Loucy (cell line): ENCODE measurements around the gene TMEM201.

Experiments
- H2AFZ ChIP-seq: fragments of 200-600 bp; sonication (generic); 2 replicates; pipeline ENCODE4 v1.6.0; 2016; ENCODE audit warnings: antibody characterized with exemption, mild to moderate bottlenecking, low read length, moderate library complexity
- H3F3A ChIP-seq: fragments of 200-600 bp; 2 replicates; pipeline ENCODE4 v1.6.0; 2016; ENCODE audit warnings: antibody characterized with exemption, low read depth, mild to moderate bottlenecking
- H3K27me3 ChIP-seq: fragments of 200-600 bp; sonication (generic); 2 replicates; pipeline ENCODE4 v1.6.1; 2014; ENCODE audit warnings: low read length, mild to moderate bottlenecking; ENCODE audit not compliant: insufficient read depth, poor library complexity, severe bottlenecking
- H3K36me3 ChIP-seq: fragments of 200-600 bp; sonication (generic); 2 replicates; pipeline ENCODE4 v1.6.1; 2016; ENCODE audit warnings: low read length; ENCODE audit not compliant: insufficient read depth
- H3K4me1 ChIP-seq: fragments of 200-600 bp; sonication (generic); 2 replicates; pipeline ENCODE4 v1.5.1; 2014; ENCODE audit warnings: low read length, mild to moderate bottlenecking; ENCODE audit not compliant: insufficient read depth, poor library complexity, severe bottlenecking
- H3K4me2 ChIP-seq: fragments of 200-600 bp; sonication (generic); 2 replicates; pipeline ENCODE4 v1.6.0; 2014; ENCODE audit warnings: antibody characterized with exemption, low read length, low read depth, mild to moderate bottlenecking; ENCODE audit not compliant: poor library complexity, severe bottlenecking
- H3K4me3 ChIP-seq: fragments of 200-600 bp; sonication (generic); 2 replicates; pipeline ENCODE4 v1.5.1; 2014; ENCODE audit warnings: low read length, mild to moderate bottlenecking, mixed read lengths; ENCODE audit not compliant: poor library complexity, severe bottlenecking
- H3K79me2 ChIP-seq: fragments of 200-600 bp; sonication (generic); 2 replicates; pipeline ENCODE4 v1.6.1; 2014; ENCODE audit warnings: low read length; ENCODE audit not compliant: insufficient read depth
- H3K9ac ChIP-seq: fragments of 200-600 bp; sonication (generic); 2 replicates; pipeline ENCODE4 v1.6.0; 2014; ENCODE audit warnings: mild to moderate bottlenecking, low read depth, low read length, moderate library complexity; ENCODE audit not compliant: poor library complexity, severe bottlenecking
- H3K9me2 ChIP-seq: fragments of 200-600 bp; sonication (generic); replicated peaks from 2 replicates; pipeline ENCODE4 v1.6.1; 2016; ENCODE audit warnings: low read depth, low read length, mixed read lengths
- H3K9me3 ChIP-seq: fragments of 200-600 bp; sonication (generic); 2 replicates; pipeline ENCODE4 v1.6.1; 2014; ENCODE audit warnings: mild to moderate bottlenecking, antibody characterized with exemption, low read length, low read depth; ENCODE audit not compliant: insufficient read depth
- H4K20me1 ChIP-seq: fragments of 200-600 bp; sonication (generic); 2 replicates; pipeline ENCODE4 v1.6.0; 2014; ENCODE audit warnings: antibody characterized with exemption, low read length, mild to moderate bottlenecking; ENCODE audit not compliant: insufficient read depth, poor library complexity, severe bottlenecking
- CTCF ChIP-seq: fragments of 200-600 bp; sonication (generic); conservative IDR thresholded peaks from 2 replicates; pipeline ENCODE4 v1.5.1; 2014; ENCODE audit warnings: mild to moderate bottlenecking, antibody characterized with exemption, low read length
- EZH2phosphoT487 ChIP-seq: fragments of 200-600 bp; IDR thresholded peaks from 2 replicates; pipeline ENCODE4 v1.6.1; 2018; ENCODE audit warnings: antibody characterized with exemption, mild to moderate bottlenecking, moderate library complexity, borderline replicate concordance

The TMEM201 gene

DNA sequence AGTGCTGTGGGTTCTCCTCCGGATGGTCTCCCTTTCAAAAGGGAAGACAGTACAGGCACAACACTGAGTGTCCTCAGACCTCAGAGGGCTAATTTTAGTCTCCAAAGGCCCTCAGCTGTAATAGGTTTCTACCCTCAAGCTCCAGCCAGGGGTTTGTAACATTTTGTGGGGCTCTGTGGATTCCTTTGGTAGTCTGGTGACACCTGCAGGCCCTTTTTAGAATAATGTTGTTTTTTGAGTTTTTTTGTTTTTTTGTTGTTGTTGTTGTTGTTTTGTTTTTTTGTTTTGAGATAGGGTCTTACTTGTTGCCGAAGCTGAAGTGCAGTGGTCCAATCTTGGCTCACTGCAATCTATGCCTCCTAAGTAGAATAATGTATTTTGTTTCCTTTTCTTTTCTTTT, 15.0 kb upstream of the TMEM201 start:
- Histone ChIP-seq H3K9ac (no peak overlapping the region), H3F3A (no peaks in the 10 kb centered on the region), H3K4me1 (no peaks in the 10 kb centered on the region), H3K9me2 (no peaks in the 10 kb centered on the region), H3K36me3 (peaks cover 76% of the 10 kb centered on the region; the same call in 1 of the 2 replicates), H2AFZ (no peak overlapping the region), H3K9me3 (no peaks in the 10 kb centered on the region), H3K4me2 (no peak overlapping the region), H3K27me3 (no peaks in the 10 kb centered on the region), H3K4me3 (no peak overlapping the region), H4K20me1 (no peaks in the 10 kb centered on the region), H3K79me2 (no peaks in the 10 kb centered on the region)
- TF ChIP-seq EZH2phosphoT487: no peak
- TF ChIP-seq CTCF: peak; percentile 47

DNA sequence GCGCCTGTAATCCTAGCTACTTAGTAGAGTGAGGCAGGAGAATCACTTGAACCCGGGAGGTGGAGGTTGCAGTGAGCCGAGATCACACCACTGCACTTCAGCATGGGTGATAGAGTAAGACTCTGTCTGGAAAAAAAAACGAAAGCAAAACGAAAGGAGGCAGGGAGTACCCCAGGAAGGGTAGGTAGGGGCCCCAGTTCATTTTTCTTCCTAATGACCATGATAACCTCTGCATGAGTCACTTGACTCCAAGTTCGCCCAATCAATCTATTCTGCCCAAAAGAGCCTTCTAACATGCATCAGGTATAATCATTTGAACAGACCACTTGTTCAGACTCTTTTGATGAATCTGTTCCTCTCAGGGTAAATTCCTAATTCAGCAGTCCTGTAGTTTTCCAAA, 13.2 kb upstream of the TMEM201 start:
- no peak overlapping the region for H3K4me3 ChIP-seq
- no peaks in the 10 kb centered on the region for H3K9me3 ChIP-seq
- no peaks in the 10 kb centered on the region for H3K27me3 ChIP-seq
- no peaks in the 10 kb centered on the region for H3K79me2 ChIP-seq
- H4K20me1 ChIP-seq: no peaks in the 10 kb centered on the region
- H3K9ac ChIP-seq: no peak overlapping the region
- H3F3A ChIP-seq: no peaks in the 10 kb centered on the region
- H3K9me2 ChIP-seq: no peaks in the 10 kb centered on the region
- H3K4me1 ChIP-seq: no peaks in the 10 kb centered on the region
- H3K36me3 ChIP-seq: peaks cover 76% of the 10 kb centered on the region; the same call in 1 of the 2 replicates
- no peak overlapping the region for H3K4me2 ChIP-seq
- TF ChIP-seq CTCF (no peak), EZH2phosphoT487 (no peak)
- H2AFZ ChIP-seq: no peak overlapping the region

- Histone ChIP-seq H3K4me3 (no peak overlapping the region), H3K9me3 (no peaks in the 10 kb centered on the region), H3F3A (no peaks in the 10 kb centered on the region), H3K4me1 (no peaks in the 10 kb centered on the region), H3K9ac (no peak overlapping the region), H3K79me2 (no peaks in the 10 kb centered on the region), H4K20me1 (no peaks in the 10 kb centered on the region), H3K36me3 (peaks cover 75% of the 10 kb centered on the region; the same call in 1 of the 2 replicates), H3K9me2 (no peaks in the 10 kb centered on the region), H3K4me2 (no peak overlapping the region), H3K27me3 (no peaks in the 10 kb centered on the region), H2AFZ (no peak overlapping the region)
- TF ChIP-seq EZH2phosphoT487: no peak
- 0 out of 2 replicates have a peak, but pooled peaks have one; percentile 7 for TF ChIP-seq CTCF
Measured at GRCh38 chr1:9576903-9577302, 11.8 kb upstream of the TMEM201 start.
